CD4-positive, alpha-beta T cell (primary cell): ENCODE results near the gene MAPT. TPM values are rescaled to one million over a fixed set of nuclear protein-coding genes. Genes with fewer than 3 reads are reported as not detected.

Experiments
- ATAC-seq: fragments of 200-7000 bp; cut with Tn5 transposase; one replicate; pipeline ENCODE4 v1.10.0; 2022; ENCODE audit warnings: mild to moderate bottlenecking; ENCODE audit not compliant: poor library complexity
- CTCF ChIA-PET: fragments of 350-600 bp; sonication (Branson Sonifier 250); formaldehyde crosslinking; loops from one replicate; lab custom pipeline; 2021; ENCODE audit warnings: antibody characterized with exemption, inconsistent platforms; lab: Charles Lee
- POLR2A ChIA-PET: fragments of 350-600 bp; sonication (Branson Sonifier 250); formaldehyde crosslinking; loops from one replicate; lab custom pipeline; 2021; ENCODE audit warnings: antibody characterized with exemption, inconsistent platforms; lab: Charles Lee
- DNase-seq, 14 experiments: peaks; one replicate each; pipeline ENCODE4 v3.0.0-alpha.2; 2013 to 2020; ENCODE audit warnings: mixed read lengths in 2 of 14
- H3K27ac ChIP-seq, 2 donors: one replicate each; pipeline versions ENCODE4 v1.5.1 to v1.7.0; 2013; ENCODE audit warnings: low read length in 2 of 2, low read depth in 1 of 2, mild to moderate bottlenecking in 1 of 2
- H3K27me3 ChIP-seq, 2 experiments: 1 replicate in 1 of 2; 2 replicates in 1 of 2; pipeline versions ENCODE4 v1.6.1 to v1.7.0; 2013; ENCODE audit warnings: low read length in 2 of 2, control low read depth in 1 of 2, mild to moderate bottlenecking in 1 of 2, moderate library complexity in 1 of 2; ENCODE audit not compliant: insufficient read depth in 2 of 2, control insufficient read depth in 1 of 2
- H3K36me3 ChIP-seq: one replicate; pipeline ENCODE4 v1.6.1; 2013; ENCODE audit warnings: low read length, control low read depth; ENCODE audit not compliant: insufficient read depth
- H3K4me1 ChIP-seq: one replicate; pipeline ENCODE4 v1.6.1; 2013; ENCODE audit warnings: low read length, control low read depth; ENCODE audit not compliant: insufficient read depth
- H3K4me3 ChIP-seq: one replicate; pipeline ENCODE4 v1.5.1; 2013; ENCODE audit warnings: mild to moderate bottlenecking, low read length, moderate library complexity
- H3K9me3 ChIP-seq, 2 experiments: 1 replicate in 1 of 2; 2 replicates in 1 of 2; pipeline versions ENCODE4 v1.6.1 to v1.7.0; 2013; ENCODE audit warnings: low read length in 2 of 2, mild to moderate bottlenecking in 2 of 2, control low read depth in 1 of 2, moderate library complexity in 1 of 2; ENCODE audit not compliant: control insufficient read depth in 1 of 2, insufficient read depth in 1 of 2
- H3K27ac Mint-ChIP-seq: one replicate; pipeline ENCODE4 v1.8.0; 2020; ENCODE audit warnings: mixed read lengths
- H3K27me3 Mint-ChIP-seq: one replicate; pipeline ENCODE4 v1.8.0; 2021; ENCODE audit warnings: mixed read lengths
- H3K36me3 Mint-ChIP-seq: one replicate; pipeline ENCODE4 v1.8.0; 2021; ENCODE audit warnings: low read depth, mixed read lengths
- H3K4me1 Mint-ChIP-seq: one replicate; pipeline ENCODE4 v1.8.0; 2021; ENCODE audit warnings: low read depth, mixed read lengths
- H3K4me3 Mint-ChIP-seq: one replicate; pipeline ENCODE4 v1.8.0; 2020; ENCODE audit warnings: mild to moderate bottlenecking, mixed read lengths
- H3K9me3 Mint-ChIP-seq: one replicate; pipeline ENCODE4 v1.8.0; 2020; ENCODE audit warnings: mixed read lengths
- CTCF ChIP-seq: fragments of 200-600 bp; IDR thresholded peaks from one replicate; pipeline ENCODE4 v1.8.0; 2022; ENCODE audit warnings: antibody characterized with exemption, mild to moderate bottlenecking
- intact Hi-C, 2 experiments: fragments of 100-400 bp; cut with DNase I in 1 of 2; cut with micrococcal nuclease in 1 of 2; formaldehyde crosslinking; loops; one replicate each; pipeline versions ENCODE4 v1.15.1 to v1.9.0; 2023 to 2025; cut with DNase I, micrococcal nuclease
- total RNA-seq, 174 experiments: library from RNA in 2 of 174; stranded (reverse) in 2 of 174; gene quantifications; one replicate each; pipeline ENCODE4 v1.2.3 and lab custom pipeline; 2021 to 2026

MAPT gene
- total RNA-seq, 2 experiments from 2014 or later = 0.41 to 0.53 TPM

GRCh38 chr17:45893725-45894021 is 681 bp upstream of the MAPT start:
- peak in 1 of 14 experiments; percentile 11 for DNase-seq
- peaks cover 0 to 17% of the 10 kb centered on the region in 2 experiments for H3K9me3 ChIP-seq
- Mint-ChIP-seq H3K4me3 (peak overlapping the region; percentile 92), H3K4me1 (peaks cover 19% of the 10 kb centered on the region), H3K9me3 (no peaks in the 10 kb centered on the region), H3K27ac (peak overlapping the region; percentile 34), H3K36me3 (no peaks in the 10 kb centered on the region), H3K27me3 (peaks cover 18% of the 10 kb centered on the region)
- H3K27ac ChIP-seq = no peak overlapping the region
- ChIA-PET POLR2A (interaction anchor here (1.1 kb wide), 1 partner anchor 11 kb away, joined by 3 read pairs; no protein-coding TSS in a partner anchor), CTCF (no interaction called here)
- H3K4me3 ChIP-seq = peak overlapping the region; percentile 62
- H3K4me1 ChIP-seq = peaks cover 41% of the 10 kb centered on the region
- intact Hi-C loops = loop anchor here in 1 of 2 experiments (5.0 kb wide), 1 partner anchor 374 kb away; no protein-coding TSS in a partner anchor
- H3K36me3 ChIP-seq = no peaks in the 10 kb centered on the region
- H3K27me3 ChIP-seq = peaks cover 20 to 31% of the 10 kb centered on the region in 2 experiments
- ATAC-seq = no peak
- no peak for TF ChIP-seq CTCF

GRCh38 chr17:45895304-45895968 is 1.1 kb downstream of the MAPT start:
- Histone ChIP-seq H3K4me1 (peaks cover 41% of the 10 kb centered on the region), H3K36me3 (no peaks in the 10 kb centered on the region), H3K27ac (no peak overlapping the region), H3K27me3 (peaks cover 33 to 48% of the 10 kb centered on the region in 2 experiments), H3K9me3 (peaks cover 0 to 19% of the 10 kb centered on the region in 2 experiments), H3K4me3 (peak overlapping the region; percentile 71)
- ATAC-seq (peak; percentile 47), DNase-seq (peak in 10 of 14 experiments; percentile 2 to 68 (median 27))
- H3K9me3 Mint-ChIP-seq = no peaks in the 10 kb centered on the region
- TF ChIP-seq CTCF = no peak
- peaks cover 36% of the 10 kb centered on the region for H3K27me3 Mint-ChIP-seq
- intact Hi-C loops = no loop called here
- ChIA-PET POLR2A (no interaction called here), CTCF (no interaction called here)
- H3K27ac Mint-ChIP-seq = no peak overlapping the region
- peaks cover 19% of the 10 kb centered on the region for H3K4me1 Mint-ChIP-seq
- no peaks in the 10 kb centered on the region for H3K36me3 Mint-ChIP-seq
- peak overlapping the region; percentile 89 for H3K4me3 Mint-ChIP-seq

GRCh38 chr17:45895969-45896785 is 1.8 kb downstream of the MAPT start:
- Histone ChIP-seq H3K4me1 (peaks cover 41% of the 10 kb centered on the region), H3K36me3 (no peaks in the 10 kb centered on the region), H3K9me3 (peaks cover 0 to 19% of the 10 kb centered on the region in 2 experiments), H3K27me3 (peaks cover 41 to 55% of the 10 kb centered on the region in 2 experiments), H3K4me3 (peak overlapping the region; percentile 71), H3K27ac (no peak overlapping the region)
- H3K27me3 Mint-ChIP-seq = peaks cover 43% of the 10 kb centered on the region
- ATAC-seq (no peak), DNase-seq (peak in 1 of 14 experiments; percentile 25)
- H3K4me3 Mint-ChIP-seq = peak overlapping the region; percentile 89
- H3K27ac Mint-ChIP-seq = no peak overlapping the region
- H3K9me3 Mint-ChIP-seq = no peaks in the 10 kb centered on the region
- intact Hi-C loops = no loop called here
- peaks cover 19% of the 10 kb centered on the region for H3K4me1 Mint-ChIP-seq
- no peaks in the 10 kb centered on the region for H3K36me3 Mint-ChIP-seq
- CTCF ChIA-PET = no interaction called here
- no peak for TF ChIP-seq CTCF
- POLR2A ChIA-PET = no interaction called here
